ENCODE measurements around the gene RIMBP2.

DNA sequence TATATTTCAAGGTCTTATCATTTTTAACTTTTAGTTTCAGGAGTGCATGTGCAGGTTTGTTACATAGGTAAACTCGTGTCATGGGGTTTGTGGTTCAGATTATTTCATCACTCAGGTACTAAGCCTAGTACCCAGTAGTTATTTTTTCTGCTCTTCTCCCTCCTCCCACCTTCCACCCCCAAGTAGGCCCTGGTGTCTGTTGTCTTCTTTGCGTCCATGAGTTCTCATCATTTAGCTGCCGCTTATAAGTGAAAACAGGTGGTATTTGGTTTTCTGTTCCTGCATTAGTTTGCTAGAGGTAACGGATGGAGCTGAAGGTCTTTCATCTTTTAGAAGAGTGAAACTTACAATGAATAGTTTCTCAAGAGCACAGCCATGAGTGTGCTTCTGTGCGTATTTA is 354.0 kb downstream of the RIMBP2 start:
- TF ChIP-seq GATA3 (IDR thresholded peaks at IDR 0.05; ENCODE audit: low read depth, low read length) (no peak), GATA2 (IDR thresholded peaks at IDR 0.05; ENCODE audit: low read depth, low read length) (no peak)

Measured in SH-SY5Y (cell line).